A673 (cell line): ENCODE results near the gene C1orf210. TPM values are rescaled to one million over a fixed set of nuclear protein-coding genes. Genes with fewer than 3 reads are reported as not detected.

Experiments used
- BruUV-seq: library from RNA; stranded (reverse); fragments of 400-500 nt; replicated peaks from 2 replicates; lab custom pipeline; 2021; lab: Mats Ljungman, UMichigan
- CTCF ChIA-PET: fragments of 300-600 bp; sonication (Branson Sonifier 250); formaldehyde crosslinking; loops from one replicate; lab custom pipeline; 2022; ENCODE audit warnings: antibody characterized with exemption; lab: Charles Lee
- POLR2A ChIA-PET: fragments of 300-600 bp; sonication (Branson Sonifier 250); formaldehyde crosslinking; loops from one replicate; lab custom pipeline; 2022; ENCODE audit warnings: antibody characterized with exemption; ENCODE audit not compliant: low non-redundant PET; lab: Charles Lee
- DNase-seq: peaks from one replicate; pipeline ENCODE4 v3.0.0-alpha.2; 2015; ENCODE audit warnings: low spot score
- H3K27ac ChIP-seq: fragments of 200-600 bp; sonication (generic); 2 replicates; pipeline ENCODE4 v1.5.1; 2016; ENCODE audit warnings: mixed run types, low read depth, mild to moderate bottlenecking, mixed read lengths, antibody characterized with exemption, low read length; ENCODE audit not compliant: poor library complexity, severe bottlenecking
- H3K27me3 ChIP-seq: fragments of 200-600 bp; sonication (generic); replicated peaks from 2 replicates; pipeline ENCODE4 v1.6.1; 2017; ENCODE audit warnings: mixed run types, low read depth, mild to moderate bottlenecking, mixed read lengths, antibody characterized with exemption, low read length; ENCODE audit not compliant: insufficient read depth, poor library complexity
- H3K36me3 ChIP-seq: fragments of 200-600 bp; sonication (generic); 2 replicates; pipeline ENCODE4 v1.6.1; 2016; ENCODE audit warnings: mixed run types, mild to moderate bottlenecking, mixed read lengths, antibody characterized with exemption, low read length; ENCODE audit not compliant: insufficient read depth, poor library complexity, severe bottlenecking
- H3K4me1 ChIP-seq: fragments of 200-600 bp; sonication (generic); 2 replicates; pipeline ENCODE4 v1.6.1; 2017; ENCODE audit warnings: mixed run types, mild to moderate bottlenecking, mixed read lengths, antibody characterized with exemption, low read length; ENCODE audit not compliant: insufficient read depth, poor library complexity, severe bottlenecking
- H3K4me3 ChIP-seq: fragments of 200-600 bp; sonication (generic); 2 replicates; pipeline ENCODE4 v1.5.1; 2016; ENCODE audit warnings: low read depth, mixed run types, mild to moderate bottlenecking, mixed read lengths, low read length; ENCODE audit not compliant: poor library complexity, severe bottlenecking
- H3K9me3 ChIP-seq: fragments of 200-600 bp; sonication (generic); 2 replicates; pipeline ENCODE4 v1.6.1; 2016; ENCODE audit warnings: mixed run types, low read depth, mild to moderate bottlenecking, mixed read lengths, antibody characterized with exemption, low read length; ENCODE audit not compliant: poor library complexity, severe bottlenecking
- EZH2 ChIP-seq: fragments of 200-600 bp; sonication (generic); IDR thresholded peaks from 2 replicates; pipeline ENCODE4 v1.6.1; 2017; ENCODE audit warnings: borderline replicate concordance, low read depth, mild to moderate bottlenecking, mixed read lengths, antibody characterized with exemption, low read length; ENCODE audit not compliant: poor library complexity, severe bottlenecking
- intact Hi-C: fragments of 100-400 bp; cut with micrococcal nuclease; formaldehyde crosslinking; loops from one replicate; pipeline ENCODE4 v1.10.0; 2022; ENCODE audit not compliant: unreplicated experiment
- total RNA-seq: library from RNA; stranded (reverse); gene quantifications from 2 replicates; pipeline ENCODE4 v1.2.3, GENCODE V29; 2021
- TF ChIP-seq, protein P1 (sequence below): fragments of 300-800, 200-600 bp; sonication (generic); conservative IDR thresholded peaks from 2 replicates; pipeline ENCODE4 v1.5.1; 2017; ENCODE audit warnings: low read depth, mild to moderate bottlenecking, antibody characterized with exemption, low read length, moderate library complexity, mixed read lengths

C1orf210 gene
- total RNA-seq, 1 experiment from 2014 or later: not detected

DNA sequence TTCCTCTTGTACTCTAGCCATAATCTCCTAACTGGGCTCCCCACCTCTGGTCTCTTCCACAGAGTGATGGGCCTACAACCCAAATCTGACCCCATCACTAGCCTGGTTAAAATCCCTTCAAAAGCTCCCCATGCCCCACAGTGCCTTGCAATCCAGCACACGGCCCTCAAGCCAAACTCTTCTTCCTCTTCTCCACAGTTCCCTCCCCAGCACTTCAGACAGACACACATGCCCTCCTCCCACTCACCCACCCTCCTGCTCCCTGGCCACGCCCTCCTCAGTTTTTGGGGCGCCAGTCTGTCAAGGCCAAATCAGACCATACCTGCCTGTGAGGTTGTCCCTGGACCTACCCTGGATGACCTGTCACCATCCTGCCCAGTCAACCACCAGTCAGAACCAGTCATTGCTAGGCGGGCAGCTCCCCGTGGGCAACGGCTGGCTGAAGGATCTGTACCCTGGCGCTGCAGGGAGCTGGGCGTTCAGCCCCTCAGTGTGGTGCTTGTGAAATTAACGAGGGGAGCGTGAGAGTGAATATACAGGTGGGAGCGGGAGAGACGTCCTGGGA lies 753 bp downstream of the C1orf210 start:
- TF ChIP-seq EZH2: no peak
- TF ChIP-seq, protein P1, sequence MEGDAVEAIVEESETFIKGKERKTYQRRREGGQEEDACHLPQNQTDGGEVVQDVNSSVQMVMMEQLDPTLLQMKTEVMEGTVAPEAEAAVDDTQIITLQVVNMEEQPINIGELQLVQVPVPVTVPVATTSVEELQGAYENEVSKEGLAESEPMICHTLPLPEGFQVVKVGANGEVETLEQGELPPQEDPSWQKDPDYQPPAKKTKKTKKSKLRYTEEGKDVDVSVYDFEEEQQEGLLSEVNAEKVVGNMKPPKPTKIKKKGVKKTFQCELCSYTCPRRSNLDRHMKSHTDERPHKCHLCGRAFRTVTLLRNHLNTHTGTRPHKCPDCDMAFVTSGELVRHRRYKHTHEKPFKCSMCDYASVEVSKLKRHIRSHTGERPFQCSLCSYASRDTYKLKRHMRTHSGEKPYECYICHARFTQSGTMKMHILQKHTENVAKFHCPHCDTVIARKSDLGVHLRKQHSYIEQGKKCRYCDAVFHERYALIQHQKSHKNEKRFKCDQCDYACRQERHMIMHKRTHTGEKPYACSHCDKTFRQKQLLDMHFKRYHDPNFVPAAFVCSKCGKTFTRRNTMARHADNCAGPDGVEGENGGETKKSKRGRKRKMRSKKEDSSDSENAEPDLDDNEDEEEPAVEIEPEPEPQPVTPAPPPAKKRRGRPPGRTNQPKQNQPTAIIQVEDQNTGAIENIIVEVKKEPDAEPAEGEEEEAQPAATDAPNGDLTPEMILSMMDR: no peak
- CTCF ChIA-PET: no interaction called here
- no peaks in the 10 kb centered on the region for H3K36me3 ChIP-seq
- H3K27me3 ChIP-seq: no peaks in the 10 kb centered on the region
- BruUV-seq: no TSS peak
- POLR2A ChIA-PET: no interaction called here
- H3K9me3 ChIP-seq: no peaks in the 10 kb centered on the region
- intact Hi-C loops: no loop called here
- H3K4me3 ChIP-seq: no peak overlapping the region
- H3K4me1 ChIP-seq: no peaks in the 10 kb centered on the region
- no peak overlapping the region for H3K27ac ChIP-seq
- DNase-seq: no peak

DNA sequence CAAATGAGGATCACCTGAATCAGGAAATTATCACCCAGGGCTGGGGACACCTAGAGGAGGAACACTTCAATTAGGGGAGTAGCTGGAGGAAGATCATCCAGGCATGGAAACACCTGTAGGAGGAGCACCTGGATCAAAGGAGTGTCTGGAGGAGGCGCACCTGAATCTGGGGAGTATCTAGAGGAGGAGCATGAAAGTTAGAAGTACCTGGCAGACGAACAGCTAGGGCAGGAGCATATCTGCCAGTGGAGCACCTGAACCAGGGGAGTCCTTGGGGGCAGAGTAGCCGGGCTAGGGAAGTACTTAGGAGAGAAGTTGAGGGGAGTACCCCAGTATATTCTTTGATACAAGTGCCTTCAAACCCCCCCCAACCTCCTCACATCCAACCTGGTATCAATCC lies 1.3 kb downstream of the C1orf210 start:
- DNase-seq: no peak
- Histone ChIP-seq H3K4me3 (no peak overlapping the region), H3K27me3 (no peaks in the 10 kb centered on the region), H3K4me1 (no peaks in the 10 kb centered on the region), H3K9me3 (no peaks in the 10 kb centered on the region), H3K27ac (no peak overlapping the region), H3K36me3 (no peaks in the 10 kb centered on the region)
- TF ChIP-seq, protein P1: no peak
- no peak for TF ChIP-seq EZH2
- no TSS peak for BruUV-seq
- CTCF ChIA-PET: no interaction called here
- POLR2A ChIA-PET: no interaction called here
- intact Hi-C loops: no loop called here

DNA sequence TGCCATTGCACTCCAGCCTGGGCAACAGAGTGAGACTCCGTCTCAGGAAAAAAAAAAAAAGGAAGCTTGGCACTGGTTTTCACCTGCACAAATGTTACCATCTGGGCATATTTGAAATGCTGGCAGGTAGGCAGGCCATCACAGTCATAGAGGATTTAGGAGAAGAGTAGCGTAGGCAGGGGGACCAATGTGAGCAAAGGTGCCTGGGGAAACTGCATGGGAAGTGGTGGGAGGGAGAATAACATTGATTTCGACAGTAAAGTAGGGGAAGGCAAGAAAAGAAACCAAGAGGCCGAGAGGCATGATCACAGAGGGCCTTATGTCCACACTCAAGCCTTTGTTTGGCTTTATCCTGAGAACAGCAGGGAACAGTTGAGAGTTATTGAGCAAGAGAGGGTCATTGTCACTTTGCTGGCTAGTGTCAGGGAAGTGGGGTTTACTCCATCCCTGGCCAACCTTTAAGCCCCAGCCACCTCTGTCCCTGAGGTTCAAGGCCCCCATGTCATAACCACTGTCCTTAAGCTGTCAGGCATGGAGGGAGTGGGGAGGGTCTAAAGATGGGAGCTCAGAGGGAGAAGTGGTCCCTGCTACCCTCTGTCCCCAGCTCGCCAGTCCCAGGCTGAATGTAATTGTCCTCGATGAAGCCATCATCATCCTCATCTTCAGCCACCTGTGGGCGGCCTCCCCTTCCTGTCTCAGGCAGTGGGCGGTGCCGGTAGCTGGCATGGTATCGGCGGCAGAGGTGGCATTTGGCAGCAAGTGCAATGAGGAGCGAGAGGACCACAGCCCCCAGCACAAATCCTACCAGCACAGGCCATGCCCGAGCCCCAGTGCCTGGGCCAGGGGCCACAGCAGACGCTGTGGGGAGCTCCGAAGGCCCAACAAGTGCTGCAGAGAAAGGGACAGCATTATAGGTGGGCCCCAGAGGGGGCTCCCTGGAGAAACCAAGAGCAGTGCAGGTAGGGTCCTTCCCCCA lies 2.9 kb downstream of the C1orf210 start:
- no peaks in the 10 kb centered on the region for H3K36me3 ChIP-seq
- no TSS peak for BruUV-seq
- no peak overlapping the region for H3K4me3 ChIP-seq
- no peaks in the 10 kb centered on the region for H3K9me3 ChIP-seq
- TF ChIP-seq EZH2: no peak
- TF ChIP-seq, protein P1: no peak
- DNase-seq: no peak
- H3K27ac ChIP-seq: no peak overlapping the region
- intact Hi-C loops: no loop called here
- no peaks in the 10 kb centered on the region for H3K27me3 ChIP-seq
- H3K4me1 ChIP-seq: no peaks in the 10 kb centered on the region
- ChIA-PET CTCF (no interaction called here), POLR2A (interaction anchor here (0.9 kb wide), 1 partner anchor 77 kb away, joined by 4 read pairs; no protein-coding TSS in a partner anchor)
